Testis (tissue), 3 donors: ENCODE measurements around the gene HS1BP3. TPM values are rescaled to one million over a fixed set of nuclear protein-coding genes. Genes with fewer than 3 reads are reported as not detected.
A peak's percentile ranks its signal among the peaks of the same experiment; 100 is the strongest.

Experiments
- DNase-seq: peaks from one replicate; pipeline ENCODE4 v3.0.0-alpha.2; 2019
- H3K27ac ChIP-seq, 2 donors: fragments of 200-600 bp; sonication (generic); one replicate each; pipeline ENCODE4 v1.5.1; 2019
- H3K27me3 ChIP-seq: fragments of 200-600 bp; sonication (generic); one replicate; pipeline ENCODE4 v1.5.1; 2019
- H3K36me3 ChIP-seq: fragments of 200-600 bp; sonication (generic); one replicate; pipeline ENCODE4 v1.5.1; 2017; ENCODE audit warnings: low read depth; ENCODE audit errors: missing control alignments
- H3K4me1 ChIP-seq: fragments of 200-600 bp; sonication (generic); one replicate; pipeline ENCODE4 v1.5.1; 2019
- H3K4me3 ChIP-seq, 2 donors: fragments of 200-600 bp; sonication (generic); one replicate each; pipeline ENCODE4 v1.5.1; 2017 to 2019
- H3K9me3 ChIP-seq: fragments of 200-600 bp; sonication (generic); one replicate; pipeline ENCODE4 v1.5.1; 2017
- CTCF ChIP-seq, 3 experiments: fragments of 450-650 bp in 2 of 3; fragments of 200-600 bp in 1 of 3; sonication (generic) in 1 of 3; IDR thresholded peaks; one replicate each; pipeline ENCODE4 v1.5.1; 2016 to 2019; ENCODE audit warnings: antibody characterized with exemption in 3 of 3, mild to moderate bottlenecking in 2 of 3, moderate library complexity in 1 of 3
- POLR2A ChIP-seq: fragments of 450-650 bp; IDR thresholded peaks from one replicate; pipeline ENCODE4 v1.6.1; 2017; ENCODE audit warnings: antibody characterized with exemption, mild to moderate bottlenecking, moderate library complexity
- WGBS, 2 donors: methylation state at CpG; one replicate each; pipeline ENCODE4 v1.1.5; 2018; 5-methylcytosine and 5-hydroxymethylcytosine counted together
- intact Hi-C: fragments of 100-400 bp; cut with DNase I; formaldehyde crosslinking; loops from one replicate; pipeline ENCODE4 v1.15.1; 2023; ENCODE audit warnings: low total_unique reads
- polyA plus RNA-seq: library from polyadenylated mRNA; stranded (reverse); fragments of 350-450 nt; fragmentation: Illumina TruSeq; extraction: RNeasy Lipid Tissue Mini Kit (QIAGEN cat#74804); gene quantifications from one replicate; pipeline ENCODE4 v1.2.3, GENCODE V29; 2014; ENCODE audit warnings: low read depth, low replicate concordance; ENCODE audit not compliant: insufficient read depth
- total RNA-seq, 2 donors: library from RNA; depleted of rRNA; stranded (reverse); fragments of >200 nt; gene quantifications; one replicate each; pipeline ENCODE4 v1.2.3, GENCODE V29; 2016

Gene HS1BP3
- total and polyA plus RNA-seq, 3 donors from 2014 or later = 23.5 to 31.6 (median 25.0) TPM

- Histone ChIP-seq H3K4me3 (peak overlapping the region; percentile 80 to 99), H3K9me3 (no peaks in the 10 kb centered on the region), H3K4me1 (peaks cover 17% of the 10 kb centered on the region), H3K36me3 (no peaks in the 10 kb centered on the region), H3K27me3 (no peaks in the 10 kb centered on the region), H3K27ac (peak overlapping the region; percentile 73 to 93)
- DNase-seq = peak; percentile 42
- intact Hi-C loops = no loop called here
- TF ChIP-seq POLR2A (no peak), CTCF (IDR thresholded peaks at IDR 0.05) (no peak)
- WGBS, 2 donors = 9 to 11% methylated on average over 11 to 19 of the region's 19 CpGs
These were observed 463 bp downstream of the HS1BP3 start for GRCh38 chr2:20650393-20650876.

DNA sequence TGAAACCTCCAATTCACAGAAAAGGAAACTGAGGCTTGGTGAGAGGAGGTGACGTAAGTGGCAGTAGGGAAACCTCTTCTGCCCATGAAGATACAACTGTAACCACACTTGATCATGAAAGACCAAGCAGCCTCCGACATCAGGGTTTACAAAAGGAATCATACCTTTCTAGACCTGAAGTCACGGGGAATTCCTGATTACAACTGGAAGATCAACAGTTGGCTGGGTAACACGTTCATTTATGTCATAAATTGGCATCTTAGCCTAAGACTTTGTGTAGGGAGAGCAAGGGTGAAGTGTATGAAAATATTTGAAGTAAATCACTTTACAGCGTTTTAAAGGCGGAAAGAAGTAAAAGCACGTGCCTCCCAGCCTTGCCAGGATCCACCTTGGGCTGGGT is 922 bp downstream of the HS1BP3 start:
- DNase-seq = no peak
- H3K4me1 ChIP-seq = peaks cover 17% of the 10 kb centered on the region
- no peaks in the 10 kb centered on the region for H3K36me3 ChIP-seq
- H3K27me3 ChIP-seq = no peaks in the 10 kb centered on the region
- H3K4me3 ChIP-seq = peak overlapping the region; percentile 80 to 99
- no peaks in the 10 kb centered on the region for H3K9me3 ChIP-seq
- H3K27ac ChIP-seq = no peak overlapping the region
- intact Hi-C loops = no loop called here
- WGBS, 2 donors = 50 to 62% methylated on average over 7 of the region's 7 CpGs
- TF ChIP-seq POLR2A = no peak
- TF ChIP-seq CTCF (IDR thresholded peaks at IDR 0.05) = no peak

DNA sequence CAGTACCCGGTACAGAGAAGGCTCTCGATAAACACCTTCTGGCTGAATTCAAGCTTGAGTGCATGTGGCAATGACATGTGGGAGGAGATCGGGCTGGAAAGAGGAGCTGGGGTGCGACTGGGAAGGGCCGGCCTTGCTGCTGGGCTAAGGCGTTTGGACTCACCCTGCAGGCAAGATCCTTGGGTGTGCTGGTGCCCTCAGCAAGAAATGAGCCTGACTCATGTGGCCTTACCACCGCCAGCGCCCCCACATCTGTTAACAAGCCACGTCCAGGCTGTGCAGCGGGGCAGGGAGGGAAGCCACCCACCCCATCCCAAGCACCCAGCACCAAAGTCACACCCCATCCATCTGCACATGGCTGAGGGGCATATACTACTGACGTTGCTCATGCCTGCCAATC is 1.3 kb downstream of the HS1BP3 start:
- intact Hi-C loops = no loop called here
- TF ChIP-seq POLR2A (no peak), CTCF (IDR thresholded peaks at IDR 0.05) (no peak)
- no peaks in the 10 kb centered on the region for H3K27me3 ChIP-seq
- H3K4me3 ChIP-seq = no peak overlapping the region
- H3K4me1 ChIP-seq = peaks cover 17% of the 10 kb centered on the region
- DNase-seq = no peak
- WGBS, 2 donors = 81% methylated on average over 8 to 11 of the region's 11 CpGs
- H3K9me3 ChIP-seq = no peaks in the 10 kb centered on the region
- H3K36me3 ChIP-seq = no peaks in the 10 kb centered on the region
- no peak overlapping the region for H3K27ac ChIP-seq

GRCh38 chr2:20648831-20649230 is 2.1 kb downstream of the HS1BP3 start:
- intact Hi-C loops = no loop called here

More at GRCh38 chr2:20648831-20649230, 2.1 kb downstream of the HS1BP3 start:
- DNase-seq = no peak
- Histone ChIP-seq H3K27ac (no peak overlapping the region), H3K27me3 (no peaks in the 10 kb centered on the region), H3K36me3 (no peaks in the 10 kb centered on the region), H3K4me3 (no peak overlapping the region), H3K9me3 (no peaks in the 10 kb centered on the region), H3K4me1 (peaks cover 17% of the 10 kb centered on the region)
- WGBS, 2 donors = 96% methylated on average over 9 of the region's 9 CpGs
- TF ChIP-seq CTCF (IDR thresholded peaks at IDR 0.05) (no peak), POLR2A (no peak)
